Stomach smooth muscle (tissue), 2 donors: Measurements from ENCODE around the gene NCOA1.
"Not testable (repeated sequence)": the region's sequence is repeated elsewhere in the genome, so short reads cannot be mapped to it uniquely, and the experiment has no call there.

Experiments used
- H3K27ac ChIP-seq: one replicate; pipeline ENCODE4 v1.7.0; 2013; ENCODE audit warnings: mild to moderate bottlenecking, low read length, inconsistent platforms
- H3K27me3 ChIP-seq, 2 donors: one replicate each; pipeline ENCODE4 v1.7.0; 2013; ENCODE audit warnings: low read length in 2 of 2; ENCODE audit not compliant: insufficient read depth in 2 of 2, control insufficient read depth in 1 of 2
- H3K36me3 ChIP-seq, 2 donors: one replicate each; pipeline ENCODE4 v1.7.0; 2013; ENCODE audit warnings: low read length in 2 of 2; ENCODE audit not compliant: control insufficient read depth in 2 of 2, insufficient read depth in 2 of 2
- H3K4me1 ChIP-seq: one replicate; pipeline ENCODE4 v1.7.0; 2013; ENCODE audit warnings: low read length; ENCODE audit not compliant: control insufficient read depth, insufficient read depth
- H3K4me3 ChIP-seq, 2 donors: one replicate each; pipeline ENCODE4 v1.7.0; 2013; ENCODE audit warnings: low read length in 2 of 2
- H3K9ac ChIP-seq, 2 donors: one replicate each; pipeline ENCODE4 v1.7.0; 2013; ENCODE audit warnings: low read length in 2 of 2, mild to moderate bottlenecking in 1 of 2
- H3K9me3 ChIP-seq, 2 donors: one replicate each; pipeline ENCODE4 v1.7.0; 2013; ENCODE audit warnings: low read length in 2 of 2; ENCODE audit not compliant: control insufficient read depth in 2 of 2
- donor health status: healthy.
- donor health status: Pancreatic carcinoma.

The NCOA1 gene

DNA sequence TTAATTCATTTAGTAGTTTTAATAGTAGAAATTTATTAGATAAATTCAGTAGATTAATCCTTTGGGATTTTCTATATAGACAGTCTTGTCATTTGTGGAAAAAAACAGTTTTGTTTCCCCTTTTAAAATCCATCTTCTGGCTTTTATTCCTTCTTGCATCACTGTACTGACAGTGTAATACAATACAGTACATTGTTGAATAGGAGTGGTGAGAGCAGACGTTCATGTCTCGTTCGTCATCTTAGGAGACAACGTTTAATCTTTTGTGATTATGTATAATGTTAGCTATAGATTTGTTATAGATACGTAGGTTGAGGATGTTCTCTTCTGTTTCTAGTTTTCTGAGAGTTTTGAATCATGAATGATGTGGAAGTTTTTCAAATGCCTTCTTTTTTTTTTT is 61.8 kb downstream of the NCOA1 start:
- Histone ChIP-seq H3K4me1 (no peaks in the 10 kb centered on the region), H3K4me3 (no peak overlapping the region), H3K9me3 (no peaks in the 10 kb centered on the region), H3K9ac (no peak overlapping the region), H3K27ac (no peak overlapping the region), H3K27me3 (no peaks in the 10 kb centered on the region), H3K36me3 (no peaks in the 10 kb centered on the region)

- Histone ChIP-seq H3K9ac (no peak overlapping the region), H3K27me3 (no peaks in the 10 kb centered on the region), H3K9me3 (no peaks in the 10 kb centered on the region), H3K27ac (no peak overlapping the region), H3K36me3 (no peaks in the 10 kb centered on the region), H3K4me3 (no peak overlapping the region), H3K4me1 (peaks cover 3% of the 10 kb centered on the region)
Measured at GRCh38 chr2:24558781-24559472, 67.9 kb downstream of the NCOA1 start.

- no peak overlapping the region for H3K27ac ChIP-seq
- H3K27me3 ChIP-seq: no peaks in the 10 kb centered on the region
- peak overlapping the region in 1 of 2 donors; percentile 17 for H3K4me3 ChIP-seq
- no peaks in the 10 kb centered on the region for H3K36me3 ChIP-seq
- H3K9ac ChIP-seq: no peak overlapping the region
- peaks cover 3% of the 10 kb centered on the region for H3K4me1 ChIP-seq
- no peaks in the 10 kb centered on the region for H3K9me3 ChIP-seq
Measured at GRCh38 chr2:24559473-24560113, 68.5 kb downstream of the NCOA1 start.

DNA sequence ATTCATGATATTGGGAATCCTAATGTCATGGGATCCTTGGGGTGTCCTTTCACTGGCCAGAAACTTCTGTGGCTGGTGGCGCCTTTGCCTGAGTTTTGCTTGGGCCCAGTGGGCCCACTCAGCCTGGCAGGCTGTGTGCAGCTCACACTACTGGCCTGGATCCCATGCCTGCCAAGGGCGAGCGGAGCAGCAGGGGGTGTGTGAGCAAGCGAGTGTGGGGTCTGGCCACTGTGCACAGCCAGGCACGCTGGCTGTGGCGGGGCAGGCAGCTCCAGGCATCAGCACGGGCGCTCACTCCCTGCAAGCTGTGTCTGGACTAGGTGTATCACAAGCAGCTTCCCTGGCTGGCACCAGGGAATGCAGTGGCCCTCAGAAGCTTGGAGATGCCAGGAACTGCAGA is 74.5 kb downstream of the NCOA1 start:
- no peak overlapping the region for H3K9ac ChIP-seq
- H3K27ac ChIP-seq: no peak overlapping the region
- no peak overlapping the region for H3K4me3 ChIP-seq
- H3K4me1 ChIP-seq: no peaks in the 10 kb centered on the region
- no peaks in the 10 kb centered on the region for H3K27me3 ChIP-seq
- H3K36me3 ChIP-seq: peaks cover 5 to 10% of the 10 kb centered on the region in 2 donors
- no peaks in the 10 kb centered on the region for H3K9me3 ChIP-seq

DNA sequence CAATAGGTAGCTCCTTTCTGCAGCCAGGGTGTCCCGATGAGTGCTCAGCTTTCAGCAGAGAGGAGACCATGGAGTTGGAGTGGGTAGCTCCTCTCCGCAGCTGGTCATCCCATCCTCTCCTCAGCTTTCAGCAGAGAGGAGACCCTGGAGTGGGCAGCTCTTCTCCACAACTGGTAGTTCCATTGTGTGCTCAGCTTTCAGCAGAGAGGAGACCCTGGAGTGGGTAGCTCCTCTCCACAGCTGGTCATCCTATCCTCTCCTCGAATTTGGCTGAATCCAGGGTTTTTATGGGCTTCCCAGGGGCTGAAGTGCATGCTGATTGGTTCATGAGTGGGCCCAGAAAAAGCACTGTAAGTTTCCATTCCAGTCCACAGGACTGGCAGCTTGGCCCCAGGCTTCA is 75.2 kb downstream of the NCOA1 start:
- Histone ChIP-seq H3K4me1 (no peaks in the 10 kb centered on the region), H3K27me3 (no peaks in the 10 kb centered on the region), H3K9ac (no peak overlapping the region), H3K4me3 (no peak overlapping the region), H3K36me3 (peaks cover 5 to 10% of the 10 kb centered on the region in 2 donors), H3K9me3 (no peaks in the 10 kb centered on the region), H3K27ac (no peak overlapping the region)

- no peak overlapping the region for H3K4me3 ChIP-seq
Measured at GRCh38 chr2:24566630-24567029, 75.6 kb downstream of the NCOA1 start.

GRCh38 chr2:24568551-24568950 is 77.5 kb downstream of the NCOA1 start:
- Histone ChIP-seq H3K27me3 (no peaks in the 10 kb centered on the region), H3K36me3 (peaks cover 5 to 10% of the 10 kb centered on the region in 2 donors), H3K9ac (no peak overlapping the region), H3K27ac (no peak overlapping the region), H3K9me3 (no peaks in the 10 kb centered on the region), H3K4me1 (no peaks in the 10 kb centered on the region), H3K4me3 (no peak overlapping the region)

More at GRCh38 chr2:24566630-24567029, 75.6 kb downstream of the NCOA1 start:
- Histone ChIP-seq H3K27ac (no peak overlapping the region), H3K36me3 (peaks cover 5 to 10% of the 10 kb centered on the region in 2 donors), H3K9me3 (no peaks in the 10 kb centered on the region), H3K27me3 (no peaks in the 10 kb centered on the region), H3K4me1 (no peaks in the 10 kb centered on the region), H3K9ac (no peak overlapping the region)

- H3K4me1 ChIP-seq, H3K4me3 ChIP-seq, H3K27me3 ChIP-seq, H3K9me3 ChIP-seq, H3K36me3 ChIP-seq, H3K27ac ChIP-seq, H3K9ac ChIP-seq: not testable (repeated sequence)
Measured at GRCh38 chr2:24569565-24569964, 78.5 kb downstream of the NCOA1 start.

DNA sequence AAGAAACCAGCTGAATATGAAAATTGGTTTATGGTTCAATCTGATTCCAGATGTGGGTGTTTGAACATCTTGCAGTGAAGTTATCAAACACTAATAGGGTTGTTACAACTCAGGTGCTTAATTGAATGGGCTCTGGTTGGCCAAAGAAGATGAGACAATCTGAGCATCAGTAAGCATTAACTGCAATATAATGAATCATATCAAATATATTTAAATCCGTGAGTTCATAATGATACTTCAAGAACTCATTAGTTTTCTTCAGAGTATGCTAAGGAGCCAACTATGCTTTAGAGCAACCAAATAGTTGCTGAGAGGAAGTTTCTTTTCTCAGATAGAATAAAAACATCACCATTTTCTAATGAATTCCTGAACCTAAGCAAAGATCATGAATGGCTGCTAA is 79.2 kb downstream of the NCOA1 start:
- no peak overlapping the region for H3K4me3 ChIP-seq
- H3K27ac ChIP-seq: no peak overlapping the region
- no peaks in the 10 kb centered on the region for H3K4me1 ChIP-seq

DNA sequence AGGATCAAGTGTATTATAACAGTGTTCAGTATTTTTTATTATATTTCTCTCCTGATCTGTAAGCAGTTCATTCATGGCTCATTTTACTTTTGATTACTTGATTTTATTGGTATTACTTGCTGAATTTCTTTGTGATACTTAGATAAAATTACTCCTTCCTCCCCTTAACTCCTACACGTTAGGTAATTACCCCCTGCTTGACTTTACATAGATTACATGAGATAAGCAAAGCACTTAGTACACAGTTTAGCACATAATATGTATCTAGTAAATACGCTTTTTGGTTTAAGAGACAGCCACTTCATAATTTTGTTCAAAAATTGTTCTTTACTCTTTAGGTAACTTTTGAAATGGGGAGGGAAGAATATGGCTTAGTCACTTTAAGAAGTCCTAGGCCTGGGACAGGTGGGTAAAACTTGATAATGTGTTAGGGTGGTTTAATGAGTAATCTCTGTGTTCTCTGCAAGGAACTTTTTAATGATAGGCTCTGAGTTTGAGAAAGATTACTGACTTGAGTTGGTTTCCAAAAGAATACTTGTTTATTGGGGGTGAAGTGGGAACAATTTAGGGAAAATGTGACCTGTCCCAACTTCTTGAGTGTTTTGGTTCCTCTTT is 80.9 kb downstream of the NCOA1 start:
- no peaks in the 10 kb centered on the region for H3K4me1 ChIP-seq
- H3K4me3 ChIP-seq: no peak overlapping the region
- H3K9me3 ChIP-seq: no peaks in the 10 kb centered on the region
- no peaks in the 10 kb centered on the region for H3K27me3 ChIP-seq
- no peaks in the 10 kb centered on the region for H3K36me3 ChIP-seq
- H3K9ac ChIP-seq: no peak overlapping the region
- H3K27ac ChIP-seq: no peak overlapping the region

More for the DNA sequence above, 79.2 kb downstream of the NCOA1 start:
- Histone ChIP-seq H3K9ac (no peak overlapping the region), H3K27me3 (no peaks in the 10 kb centered on the region), H3K36me3 (peaks cover 5 to 10% of the 10 kb centered on the region in 2 donors), H3K9me3 (no peaks in the 10 kb centered on the region)

DNA sequence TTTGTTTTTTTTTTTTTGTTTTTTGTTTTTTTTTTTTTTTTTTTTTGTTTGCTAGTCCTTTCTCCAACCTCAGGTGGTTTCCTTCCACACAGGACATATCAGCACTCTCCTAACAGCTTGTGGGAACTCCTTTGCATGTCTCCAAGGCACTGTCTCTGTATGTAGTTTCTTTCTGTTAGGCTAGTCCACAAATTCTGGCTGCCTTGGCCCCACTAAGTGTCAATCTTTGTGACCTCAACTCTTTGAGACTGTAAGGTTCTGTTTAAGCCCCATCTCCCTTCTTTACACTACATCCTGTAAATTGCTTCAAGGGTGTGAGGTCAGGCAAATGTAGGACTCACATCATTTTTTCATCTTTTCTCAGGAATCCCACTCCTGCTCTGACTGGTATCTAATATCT is 85.1 kb downstream of the NCOA1 start:
- Histone ChIP-seq H3K27ac (no peak overlapping the region), H3K9ac (no peak overlapping the region), H3K9me3 (no peaks in the 10 kb centered on the region), H3K36me3 (no peaks in the 10 kb centered on the region), H3K27me3 (no peaks in the 10 kb centered on the region), H3K4me1 (no peaks in the 10 kb centered on the region), H3K4me3 (no peak overlapping the region)
